Gastrocnemius medialis (tissue), 4 donors: Measurements from ENCODE around the gene PLA2G2F.

Source experiments
- CTCF ChIP-seq, 5 experiments: fragments of 450-650 bp in 3 of 5; fragments of 200-600 bp in 2 of 5; sonication (generic) in 2 of 5; IDR thresholded peaks in 4 of 5; conservative IDR thresholded peaks in 1 of 5; 1 replicate in 4 of 5; 2 replicates in 1 of 5; pipeline ENCODE4 v1.5.1; 2016 to 2019; ENCODE audit warnings: antibody characterized with exemption in 5 of 5, mild to moderate bottlenecking in 3 of 5, moderate library complexity in 3 of 5
- POLR2A ChIP-seq, 2 donors: fragments of 450-650 bp; IDR thresholded peaks; one replicate each; pipeline ENCODE4 v1.6.1; 2017; ENCODE audit warnings: antibody characterized with exemption in 2 of 2, mild to moderate bottlenecking in 2 of 2, moderate library complexity in 2 of 2

GRCh38 chr1:20099533-20099932 is 39.6 kb upstream of the PLA2G2F start:
- TF ChIP-seq CTCF (IDR thresholded peaks at IDR 0.05 in 4 of 5, conservative IDR thresholded peaks at IDR 0.05 in 1 of 5) (no peak), POLR2A (IDR thresholded peaks at IDR 0.05) (no peak)
